GM12878 (cell line): ENCODE data around the gene EXO1. TPM values are rescaled to one million over a fixed set of nuclear protein-coding genes. Genes with fewer than 3 reads are reported as not detected.

Experiments
- ATAC-seq: fragments of 200-7000 bp; cut with Tn5 transposase; 3 replicates; pipeline ENCODE4 v1.9.1; 2020; ENCODE audit warnings: mild to moderate bottlenecking, moderate library complexity
- BruUV-seq: library from RNA; stranded (reverse); fragments of 400-500 nt; replicated peaks from 2 replicates; lab custom pipeline; 2021; lab: Mats Ljungman, UMichigan
- CTCF ChIA-PET: fragments of 300-600 bp; sonication (Branson Sonifier 250); formaldehyde crosslinking; extraction: SDS; loops from one replicate; lab custom pipeline; 2021; ENCODE audit warnings: inconsistent platforms; lab: Yijun Ruan, JAX
- POLR2A ChIA-PET: fragments of 350-600 bp; formaldehyde crosslinking; extraction: SDS; loops from one replicate; lab custom pipeline; 2021; ENCODE audit warnings: inconsistent platforms; lab: Charles Lee
- RAD21 ChIA-PET: fragments of 300-600 bp; sonication (Branson Sonifier 250); formaldehyde crosslinking; loops from one replicate; lab custom pipeline; 2023; ENCODE audit warnings: antibody characterized with exemption; ENCODE audit not compliant: unreplicated experiment; lab: Charles Lee
- SMC1A ChIA-PET: fragments of 300-600 bp; sonication (Branson Sonifier 250); formaldehyde crosslinking; loops from one replicate; lab custom pipeline; 2023; ENCODE audit not compliant: unreplicated experiment, uncharacterized antibody; lab: Charles Lee
- DNase-seq: peaks from one replicate; pipeline ENCODE4 v3.0.0-alpha.2; 2011; ENCODE audit warnings: low read depth, low spot score
- FAIRE-seq: peaks from 3 replicates; lab custom pipeline; 2011; peaks lifted over from hg19 to GRCh38; lab: Jason Lieb, UNC
- H2AFZ ChIP-seq: 2 replicates; pipeline ENCODE4 v1.6.0; 2011; ENCODE audit warnings: low read depth, low read length, control low read depth; ENCODE audit not compliant: control insufficient read depth
- H3K27ac ChIP-seq: 2 replicates; pipeline ENCODE4 v1.5.1; 2011; ENCODE audit warnings: control low read depth; ENCODE audit not compliant: control insufficient read depth, insufficient read depth
- H3K27me3 ChIP-seq, 2 experiments: replicated peaks in 1 of 2; 2 replicates each; pipeline versions ENCODE4 v1.6.0 to v1.6.1; 2011; ENCODE audit warnings: low read length in 1 of 2; ENCODE audit not compliant: control insufficient read depth in 2 of 2, insufficient read depth in 2 of 2
- H3K36me3 ChIP-seq, 2 experiments: 2 replicates each; pipeline ENCODE4 v1.5.1; 2011; ENCODE audit warnings: low read length in 1 of 2; ENCODE audit not compliant: control insufficient read depth in 2 of 2, insufficient read depth in 2 of 2
- H3K4me1 ChIP-seq: 2 replicates; pipeline ENCODE4 v1.6.1; 2011; ENCODE audit warnings: mild to moderate bottlenecking, low read length, moderate library complexity, mixed read lengths; ENCODE audit not compliant: control insufficient read depth, insufficient read depth
- H3K4me2 ChIP-seq: 2 replicates; pipeline ENCODE4 v1.6.0; 2011; ENCODE audit warnings: control low read depth; ENCODE audit not compliant: control insufficient read depth, insufficient read depth
- H3K4me3 ChIP-seq: fragments of 200-600 bp; sonication (generic); 2 replicates; pipeline ENCODE4 v1.5.1; 2016
- H3K79me2 ChIP-seq: 2 replicates; pipeline ENCODE4 v1.6.0; 2011; ENCODE audit warnings: low read length; ENCODE audit not compliant: control insufficient read depth, insufficient read depth
- H3K9ac ChIP-seq: 2 replicates; pipeline ENCODE4 v1.8.0; 2011; ENCODE audit warnings: low read length, control low read depth, mixed read lengths; ENCODE audit not compliant: control insufficient read depth, insufficient read depth
- H3K9me3 ChIP-seq: replicated peaks from 3 replicates; pipeline ENCODE4 v1.5.1; 2011; ENCODE audit warnings: mild to moderate bottlenecking, low read length; ENCODE audit not compliant: control insufficient read depth, insufficient read depth
- H4K20me1 ChIP-seq: 2 replicates; pipeline ENCODE4 v1.6.0; 2011; ENCODE audit not compliant: control insufficient read depth, insufficient read depth
- BHLHE40 ChIP-seq, 2 experiments: fragments of 450-650 bp in 1 of 2; IDR thresholded peaks; 2 replicates each; pipeline ENCODE4 v1.6.1; 2011 to 2017; ENCODE audit warnings: low read depth in 2 of 2, borderline replicate concordance in 1 of 2, improper control_type of control experiment in 1 of 2, low read length in 1 of 2, mild to moderate bottlenecking in 1 of 2
- CHD2 ChIP-seq: IDR thresholded peaks from 2 replicates; pipeline ENCODE4 v1.6.1; 2011; ENCODE audit warnings: low read depth, low read length, improper control_type of control experiment, borderline replicate concordance
- CREM ChIP-seq: IDR thresholded peaks from 2 replicates; pipeline ENCODE4 v1.6.1; 2014; ENCODE audit warnings: antibody characterized with exemption, low read depth
- FOS ChIP-seq: IDR thresholded peaks from 3 replicates; pipeline ENCODE4 v1.6.1; 2011; ENCODE audit warnings: borderline replicate concordance; ENCODE audit not compliant: insufficient read length; ENCODE audit errors: extremely low read depth
- FOXK2 ChIP-seq: fragments of 450-650 bp; IDR thresholded peaks from 2 replicates; pipeline ENCODE4 v1.6.1; 2017; ENCODE audit warnings: mild to moderate bottlenecking, moderate library complexity
- HCFC1 ChIP-seq: fragments of 150-350 bp; IDR thresholded peaks from 2 replicates; pipeline ENCODE4 v1.6.1; 2014; ENCODE audit warnings: low read length
- KLF5 ChIP-seq: fragments of 450-650 bp; IDR thresholded peaks from 2 replicates; pipeline ENCODE4 v1.6.1; 2014; ENCODE audit warnings: mild to moderate bottlenecking; ENCODE audit not compliant: partially characterized antibody
- MEF2A ChIP-seq: IDR thresholded peaks from 2 replicates; pipeline ENCODE4 v1.6.1; 2011; ENCODE audit warnings: low read depth, mild to moderate bottlenecking, low read length, moderate library complexity; ENCODE audit not compliant: insufficient read depth
- MYB ChIP-seq: fragments of 150-350 bp; IDR thresholded peaks from 2 replicates; pipeline ENCODE4 v1.6.1; 2014; ENCODE audit warnings: mild to moderate bottlenecking, low read depth, low read length, borderline replicate concordance
- SMAD5 ChIP-seq: IDR thresholded peaks from 2 replicates; pipeline ENCODE4 v1.6.1; 2016; ENCODE audit warnings: antibody characterized with exemption, low read depth
- SPI1 ChIP-seq: IDR thresholded peaks from 2 replicates; pipeline ENCODE4 v1.6.1; 2011; ENCODE audit warnings: low read depth, mild to moderate bottlenecking, low read length, moderate library complexity, borderline replicate concordance; ENCODE audit not compliant: insufficient read depth
- STAT3 ChIP-seq: IDR thresholded peaks from 2 replicates; pipeline ENCODE4 v1.6.1; 2011; ENCODE audit warnings: low read depth, low read length, improper control_type of control experiment
- TARDBP ChIP-seq: IDR thresholded peaks from 2 replicates; pipeline ENCODE4 v1.6.1; 2016; ENCODE audit warnings: borderline replicate concordance
- ZNF24 ChIP-seq: fragments of 450-650 bp; IDR thresholded peaks from 2 replicates; pipeline ENCODE4 v1.6.1; 2017; ENCODE audit warnings: antibody characterized with exemption, mild to moderate bottlenecking
- WGBS: methylation state at CpG from one replicate; pipeline ENCODE4 v1.1.6; 2016; ENCODE audit warnings: low lambda C conversion rate; ENCODE audit not compliant: insufficient replicate concordance, insufficient coverage; ENCODE audit errors: missing lambda C conversion rate; 5-methylcytosine and 5-hydroxymethylcytosine counted together
- in situ Hi-C: fragments of 300-500 bp; cut with MboI; formaldehyde crosslinking; loops from 9 replicates; pipeline ENCODE4 v1.14.3; 2018; ENCODE audit warnings: mixed read lengths
- intact Hi-C: fragments of 100-400 bp; cut with micrococcal nuclease; formaldehyde crosslinking; loops from one replicate; pipeline ENCODE4 v1.14.2; 2022; ENCODE audit not compliant: unreplicated experiment
- polyA plus RNA-seq, 11 experiments: library from polyadenylated mRNA; depleted of rRNA in 4 of 11; unstranded in 6 of 11; stranded (reverse) in 5 of 11; fragments of >200 nt; fragmentation: Nextera tagmentation in 4 of 11; fragmentation: Illumina TruSeq in 1 of 11; extraction: Ambion mirVana in 4 of 11; extraction: Trizol in 1 of 11; gene quantifications; 1 replicate in 1 of 11; 2 replicates in 10 of 11; pipeline versions ENCODE4 v1.2.1 to v1.2.3, GENCODE V29; 2011 to 2016; ENCODE audit warnings: inconsistent platforms in 2 of 11, missing spikeins in 2 of 11, low read depth in 1 of 11
- total RNA-seq, 4 experiments: library from RNA; depleted of rRNA in 3 of 4; stranded (reverse); fragments of >200 nt in 3 of 4; fragmentation: Illumina TruSeq in 1 of 4; extraction: Trizol in 1 of 4; gene quantifications; 2 replicates each; pipeline versions ENCODE4 v1.2.1 to v1.2.3, GENCODE V29; 2013 to 2021
- TF ChIP-seq, protein P1 (sequence below): fragments of 450-650 bp; IDR thresholded peaks from 2 replicates; pipeline ENCODE4 v1.6.1; 2014; ENCODE audit warnings: mild to moderate bottlenecking
- TF ChIP-seq, protein P2 (sequence below): IDR thresholded peaks from 2 replicates; pipeline ENCODE4 v1.6.1; 2012; ENCODE audit warnings: improper control_type of control experiment, low read depth, low read length; ENCODE audit not compliant: insufficient replicate concordance

The EXO1 gene
- total and polyA plus RNA-seq, 10 of the 15 experiments (the other 5 are each of a cell fraction or from before 2014, with no cell fraction given) = 8.7 to 43.4 (median 30.6) TPM

DNA sequence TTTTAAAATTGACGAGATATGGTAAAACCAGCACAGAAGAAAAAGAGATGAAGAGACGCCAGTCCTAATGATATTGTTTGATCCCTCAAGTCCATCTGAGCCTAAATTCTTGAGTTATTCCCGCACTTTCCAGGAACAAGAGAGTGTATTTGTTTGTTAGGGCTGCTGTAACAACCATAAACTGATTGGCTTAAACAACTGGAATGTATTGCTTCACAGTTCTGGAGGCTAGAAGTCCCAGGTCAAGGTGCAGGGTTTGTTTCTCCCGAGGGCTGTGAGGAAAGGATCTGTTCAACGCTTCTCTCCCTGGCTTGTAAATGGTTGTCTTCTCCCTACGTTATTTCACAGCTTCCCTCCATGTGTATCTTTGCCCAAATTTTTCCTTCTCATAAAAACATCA is 7.8 kb upstream of the EXO1 start (continued):
- TF ChIP-seq, protein P1, sequence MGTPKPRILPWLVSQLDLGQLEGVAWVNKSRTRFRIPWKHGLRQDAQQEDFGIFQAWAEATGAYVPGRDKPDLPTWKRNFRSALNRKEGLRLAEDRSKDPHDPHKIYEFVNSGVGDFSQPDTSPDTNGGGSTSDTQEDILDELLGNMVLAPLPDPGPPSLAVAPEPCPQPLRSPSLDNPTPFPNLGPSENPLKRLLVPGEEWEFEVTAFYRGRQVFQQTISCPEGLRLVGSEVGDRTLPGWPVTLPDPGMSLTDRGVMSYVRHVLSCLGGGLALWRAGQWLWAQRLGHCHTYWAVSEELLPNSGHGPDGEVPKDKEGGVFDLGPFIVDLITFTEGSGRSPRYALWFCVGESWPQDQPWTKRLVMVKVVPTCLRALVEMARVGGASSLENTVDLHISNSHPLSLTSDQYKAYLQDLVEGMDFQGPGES = no peak
- TF ChIP-seq SPI1 (no peak), KLF5 (no peak), HCFC1 (no peak)
- TF ChIP-seq, protein P2, sequence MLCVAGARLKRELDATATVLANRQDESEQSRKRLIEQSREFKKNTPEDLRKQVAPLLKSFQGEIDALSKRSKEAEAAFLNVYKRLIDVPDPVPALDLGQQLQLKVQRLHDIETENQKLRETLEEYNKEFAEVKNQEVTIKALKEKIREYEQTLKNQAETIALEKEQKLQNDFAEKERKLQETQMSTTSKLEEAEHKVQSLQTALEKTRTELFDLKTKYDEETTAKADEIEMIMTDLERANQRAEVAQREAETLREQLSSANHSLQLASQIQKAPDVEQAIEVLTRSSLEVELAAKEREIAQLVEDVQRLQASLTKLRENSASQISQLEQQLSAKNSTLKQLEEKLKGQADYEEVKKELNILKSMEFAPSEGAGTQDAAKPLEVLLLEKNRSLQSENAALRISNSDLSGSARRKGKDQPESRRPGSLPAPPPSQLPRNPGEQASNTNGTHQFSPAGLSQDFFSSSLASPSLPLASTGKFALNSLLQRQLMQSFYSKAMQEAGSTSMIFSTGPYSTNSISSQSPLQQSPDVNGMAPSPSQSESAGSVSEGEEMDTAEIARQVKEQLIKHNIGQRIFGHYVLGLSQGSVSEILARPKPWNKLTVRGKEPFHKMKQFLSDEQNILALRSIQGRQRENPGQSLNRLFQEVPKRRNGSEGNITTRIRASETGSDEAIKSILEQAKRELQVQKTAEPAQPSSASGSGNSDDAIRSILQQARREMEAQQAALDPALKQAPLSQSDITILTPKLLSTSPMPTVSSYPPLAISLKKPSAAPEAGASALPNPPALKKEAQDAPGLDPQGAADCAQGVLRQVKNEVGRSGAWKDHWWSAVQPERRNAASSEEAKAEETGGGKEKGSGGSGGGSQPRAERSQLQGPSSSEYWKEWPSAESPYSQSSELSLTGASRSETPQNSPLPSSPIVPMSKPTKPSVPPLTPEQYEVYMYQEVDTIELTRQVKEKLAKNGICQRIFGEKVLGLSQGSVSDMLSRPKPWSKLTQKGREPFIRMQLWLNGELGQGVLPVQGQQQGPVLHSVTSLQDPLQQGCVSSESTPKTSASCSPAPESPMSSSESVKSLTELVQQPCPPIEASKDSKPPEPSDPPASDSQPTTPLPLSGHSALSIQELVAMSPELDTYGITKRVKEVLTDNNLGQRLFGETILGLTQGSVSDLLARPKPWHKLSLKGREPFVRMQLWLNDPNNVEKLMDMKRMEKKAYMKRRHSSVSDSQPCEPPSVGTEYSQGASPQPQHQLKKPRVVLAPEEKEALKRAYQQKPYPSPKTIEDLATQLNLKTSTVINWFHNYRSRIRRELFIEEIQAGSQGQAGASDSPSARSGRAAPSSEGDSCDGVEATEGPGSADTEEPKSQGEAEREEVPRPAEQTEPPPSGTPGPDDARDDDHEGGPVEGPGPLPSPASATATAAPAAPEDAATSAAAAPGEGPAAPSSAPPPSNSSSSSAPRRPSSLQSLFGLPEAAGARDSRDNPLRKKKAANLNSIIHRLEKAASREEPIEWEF = no peak

DNA sequence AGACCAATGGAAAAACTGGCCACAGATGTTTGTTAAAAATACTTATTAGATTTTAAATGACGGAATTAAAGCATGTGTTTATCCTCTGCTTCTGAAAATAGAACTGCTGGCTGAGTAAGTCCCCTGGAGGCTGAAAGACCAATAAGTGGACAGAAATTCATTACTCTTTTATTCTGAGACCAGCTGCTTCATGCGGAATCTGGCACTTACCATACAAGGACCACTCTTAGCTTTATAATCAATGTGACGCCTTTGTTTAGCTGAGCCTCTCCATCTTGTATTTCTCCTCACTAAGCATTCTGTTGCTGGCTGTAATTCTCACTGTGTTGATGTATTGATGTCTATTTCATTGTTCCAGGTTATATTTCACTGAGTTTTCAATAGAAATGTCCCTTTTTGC is 6.3 kb upstream of the EXO1 start:
- H2AFZ ChIP-seq = no peak overlapping the region
- no peak overlapping the region for H3K4me3 ChIP-seq
- no peak for FAIRE-seq
- no peak overlapping the region for H3K4me2 ChIP-seq
- no peaks in the 10 kb centered on the region for H3K79me2 ChIP-seq
- no TSS peak for BruUV-seq
- ChIA-PET CTCF (interaction anchor here (0.9 to 4.1 kb wide), 4 partner anchors 9 to 231 kb away, joined by 3 to 10 read pairs (median 4); partner anchors contain the start of gene MAP1LC3C), SMC1A (interaction anchor here (0.9 to 1.4 kb wide), 3 partner anchors 22 to 230 kb away, joined by 3 read pairs; no protein-coding TSS in a partner anchor), RAD21 (no interaction called here), POLR2A (no interaction called here)
- no peak for DNase-seq
- H3K9ac ChIP-seq = no peak overlapping the region
- H4K20me1 ChIP-seq = no peaks in the 10 kb centered on the region
- WGBS = 97% methylated on average over 3 of the region's 3 CpGs
- ATAC-seq = no peak
- H3K27ac ChIP-seq = no peak overlapping the region
- intact Hi-C loops (no loop called here), in situ Hi-C loops (loop anchor here (5.0 kb wide), 1 partner anchor 229 kb away; no protein-coding TSS in a partner anchor)
- H3K36me3 ChIP-seq = no peaks in the 10 kb centered on the region
- no peaks in the 10 kb centered on the region for H3K9me3 ChIP-seq
- no peak for TF ChIP-seq BHLHE40 (IDR thresholded peaks at IDR 0.05; ENCODE audit: borderline replicate concordance in 1 of 2, low read depth in 2 of 2, low read length in 1 of 2)
- TF ChIP-seq MYB = no peak
- no peak for TF ChIP-seq FOXK2
- TF ChIP-seq TARDBP = no peak
- no peak for TF ChIP-seq STAT3
- no peak for TF ChIP-seq FOS
- no peak for TF ChIP-seq SMAD5
- TF ChIP-seq CHD2 = no peak
- no peak for TF ChIP-seq ZNF24
- TF ChIP-seq CREM = no peak
- TF ChIP-seq MEF2A = no peak
- H3K4me1 ChIP-seq = peaks cover 11% of the 10 kb centered on the region; the same call in 1 of the 2 replicates
- no peaks in the 10 kb centered on the region for H3K27me3 ChIP-seq
